Trophoblast cell (in vitro differentiated cells and primary cell): ENCODE data around the gene ARHGAP26.
A peak's percentile ranks its signal among the peaks of the same experiment; 100 is the strongest.

Source experiments
- DNase-seq, 2 donors: peaks; one replicate each; pipeline ENCODE4 v3.0.0-alpha.2; 2016
- H2AFZ ChIP-seq: 2 replicates; pipeline ENCODE4 v1.6.1; 2013; ENCODE audit warnings: low read length, moderate library complexity, mild to moderate bottlenecking; ENCODE audit not compliant: insufficient read depth, poor library complexity
- H2AK5ac ChIP-seq: 2 replicates; pipeline ENCODE4 v1.6.1; 2013; ENCODE audit warnings: mild to moderate bottlenecking, low read length
- H2BK120ac ChIP-seq: 2 replicates; pipeline ENCODE4 v1.6.1; 2013; ENCODE audit warnings: low read length, mild to moderate bottlenecking, moderate library complexity; ENCODE audit not compliant: insufficient read depth, poor library complexity
- H2BK12ac ChIP-seq: 2 replicates; pipeline ENCODE4 v1.6.1; 2013; ENCODE audit warnings: mild to moderate bottlenecking, low read length, moderate library complexity
- H2BK5ac ChIP-seq: 2 replicates; pipeline ENCODE4 v1.6.1; 2013; ENCODE audit warnings: low read length, low read depth, moderate library complexity, mild to moderate bottlenecking; ENCODE audit not compliant: poor library complexity
- H3K14ac ChIP-seq: 2 replicates; pipeline ENCODE4 v1.6.1; 2013; ENCODE audit warnings: mild to moderate bottlenecking, low read length
- H3K18ac ChIP-seq: 2 replicates; pipeline ENCODE4 v1.6.1; 2013; ENCODE audit warnings: mild to moderate bottlenecking, low read length
- H3K23ac ChIP-seq: 2 replicates; pipeline ENCODE4 v1.6.1; 2013; ENCODE audit warnings: low read length
- H3K27ac ChIP-seq: 2 replicates; pipeline ENCODE4 v1.5.1; 2013; ENCODE audit warnings: low read depth, mild to moderate bottlenecking, inconsistent platforms, low read length, moderate library complexity
- H3K27me3 ChIP-seq: 2 replicates; pipeline ENCODE4 v1.6.1; 2013; ENCODE audit warnings: inconsistent platforms, mild to moderate bottlenecking, low read length, moderate library complexity; ENCODE audit not compliant: insufficient read depth
- H3K36me3 ChIP-seq, 2 experiments: 1 replicate in 1 of 2; 2 replicates in 1 of 2; pipeline ENCODE4 v1.6.1; 2013; ENCODE audit warnings: low read length in 2 of 2, mild to moderate bottlenecking in 2 of 2, moderate library complexity in 1 of 2; ENCODE audit not compliant: insufficient read depth in 2 of 2, control insufficient read depth in 1 of 2
- H3K4ac ChIP-seq: 2 replicates; pipeline ENCODE4 v1.6.1; 2013; ENCODE audit warnings: low read depth, mild to moderate bottlenecking, low read length, moderate library complexity
- H3K4me1 ChIP-seq, 2 experiments: 1 replicate in 1 of 2; 2 replicates in 1 of 2; pipeline ENCODE4 v1.6.1; 2013; ENCODE audit warnings: low read length in 2 of 2, mild to moderate bottlenecking in 2 of 2, moderate library complexity in 1 of 2; ENCODE audit not compliant: insufficient read depth in 2 of 2, control insufficient read depth in 1 of 2
- H3K4me2 ChIP-seq: 2 replicates; pipeline ENCODE4 v1.6.1; 2013; ENCODE audit warnings: inconsistent platforms, mild to moderate bottlenecking, low read length, moderate library complexity
- H3K4me3 ChIP-seq: 2 replicates; pipeline ENCODE4 v1.5.1; 2013; ENCODE audit warnings: mild to moderate bottlenecking, low read depth, low read length, inconsistent platforms
- H3K79me1 ChIP-seq: one replicate; pipeline ENCODE4 v1.6.1; 2013; ENCODE audit warnings: low read length
- H3K79me2 ChIP-seq: 2 replicates; pipeline ENCODE4 v1.6.1; 2013; ENCODE audit warnings: low read length, mild to moderate bottlenecking; ENCODE audit not compliant: control insufficient read depth, insufficient read depth, poor library complexity
- H3K9ac ChIP-seq: 2 replicates; pipeline ENCODE4 v1.6.1; 2013; ENCODE audit warnings: mild to moderate bottlenecking, low read length
- H3K9me3 ChIP-seq: 2 replicates; pipeline ENCODE4 v1.6.1; 2013; ENCODE audit warnings: low read depth, mild to moderate bottlenecking, control low read depth, inconsistent platforms, low read length; ENCODE audit not compliant: insufficient read depth
- H4K12ac ChIP-seq: 2 replicates; pipeline ENCODE4 v1.6.1; 2013; ENCODE audit warnings: low read depth, mild to moderate bottlenecking, low read length, moderate library complexity
- H4K8ac ChIP-seq: 2 replicates; pipeline ENCODE4 v1.6.1; 2013; ENCODE audit warnings: low read depth, mild to moderate bottlenecking, low read length, moderate library complexity
- H4K91ac ChIP-seq: one replicate; pipeline ENCODE4 v1.6.1; 2013; ENCODE audit warnings: low read depth, mild to moderate bottlenecking, low read length, moderate library complexity
- WGBS: extraction: QIAGEN DNeasy Blood & Tissue Kit; methylation state at CpG from one replicate; pipeline ENCODE4 v1.1.7; 2013; ENCODE audit warnings: missing lambda C conversion rate; ENCODE audit not compliant: insufficient read length, insufficient coverage; ENCODE audit errors: extremely low coverage; 5-methylcytosine and 5-hydroxymethylcytosine counted together

The ARHGAP26 gene

GRCh38 chr5:143212261-143212660 lies 442.1 kb downstream of the ARHGAP26 start:
- H3K79me2 ChIP-seq, result no peaks in the 10 kb centered on the region
- H2BK5ac ChIP-seq, result no peak overlapping the region
- H4K12ac ChIP-seq, result no peak overlapping the region
- H3K4me3 ChIP-seq, result no peak overlapping the region
- H3K27me3 ChIP-seq, result no peaks in the 10 kb centered on the region
- H4K8ac ChIP-seq, result no peak overlapping the region
- H3K4ac ChIP-seq, result no peak overlapping the region
- no peak overlapping the region for H3K9ac ChIP-seq
- H3K36me3 ChIP-seq, result no peaks in the 10 kb centered on the region
- H3K18ac ChIP-seq, result no peak overlapping the region
- no peaks in the 10 kb centered on the region for H3K79me1 ChIP-seq
- peaks cover 2 to 11% of the 10 kb centered on the region in 2 experiments for H3K4me1 ChIP-seq
- no peak for DNase-seq
- no peak overlapping the region for H3K14ac ChIP-seq
- H2BK12ac ChIP-seq, result no peak overlapping the region
- no peaks in the 10 kb centered on the region for H3K9me3 ChIP-seq
- H2AK5ac ChIP-seq, result no peak overlapping the region
- H3K27ac ChIP-seq, result no peak overlapping the region
- H3K23ac ChIP-seq, result no peak overlapping the region
- no peak overlapping the region for H2AFZ ChIP-seq
- H2BK120ac ChIP-seq, result no peak overlapping the region
- no peak overlapping the region for H4K91ac ChIP-seq
- WGBS, result no CpG with 5 or more reads among the region's 1 CpG
- no peak overlapping the region for H3K4me2 ChIP-seq

- Histone ChIP-seq H3K79me2 (no peaks in the 10 kb centered on the region), H4K91ac (no peak overlapping the region), H4K8ac (no peak overlapping the region), H3K4me3 (no peak overlapping the region), H2AK5ac (no peak overlapping the region), H4K12ac (no peak overlapping the region), H2BK12ac (no peak overlapping the region), H2AFZ (no peak overlapping the region), H3K27ac (peak overlapping the region; percentile 30), H2BK5ac (peak overlapping the region; percentile 66), H3K27me3 (no peaks in the 10 kb centered on the region), H2BK120ac (no peak overlapping the region), H3K9ac (no peak overlapping the region), H3K9me3 (no peaks in the 10 kb centered on the region), H3K14ac (no peak overlapping the region), H3K4me1 (peaks cover 2 to 11% of the 10 kb centered on the region in 2 experiments), H3K23ac (no peak overlapping the region), H3K18ac (no peak overlapping the region), H3K36me3 (no peaks in the 10 kb centered on the region), H3K4me2 (peak overlapping the region; percentile 38), H3K79me1 (no peaks in the 10 kb centered on the region), H3K4ac (no peak overlapping the region)
- peak; percentile 83 to 92 for DNase-seq
- no CpG with 5 or more reads among the region's 6 CpGs for WGBS
Observed at GRCh38 chr5:143213231-143213850, 443.2 kb downstream of the ARHGAP26 start.

GRCh38 chr5:143213851-143214363 lies 443.7 kb downstream of the ARHGAP26 start:
- peak in 1 of 2 donors; percentile 18 for DNase-seq
- peaks cover 2 to 11% of the 10 kb centered on the region in 2 experiments for H3K4me1 ChIP-seq
- H3K9ac ChIP-seq, result no peak overlapping the region
- no peaks in the 10 kb centered on the region for H3K9me3 ChIP-seq
- H2AFZ ChIP-seq, result no peak overlapping the region
- H3K23ac ChIP-seq, result no peak overlapping the region
- H2AK5ac ChIP-seq, result no peak overlapping the region
- H2BK12ac ChIP-seq, result no peak overlapping the region
- no peak overlapping the region for H3K14ac ChIP-seq
- H3K79me1 ChIP-seq, result no peaks in the 10 kb centered on the region
- H3K27me3 ChIP-seq, result no peaks in the 10 kb centered on the region
- no peak overlapping the region for H3K4ac ChIP-seq
- no peak overlapping the region for H4K12ac ChIP-seq
- no peaks in the 10 kb centered on the region for H3K79me2 ChIP-seq
- peak overlapping the region; percentile 66 for H2BK5ac ChIP-seq
- peak overlapping the region; percentile 30 for H3K27ac ChIP-seq
- no peak overlapping the region for H3K4me3 ChIP-seq
- H3K36me3 ChIP-seq, result no peaks in the 10 kb centered on the region
- no peak overlapping the region for H3K18ac ChIP-seq
- no peak overlapping the region for H2BK120ac ChIP-seq
- WGBS, result no CpG with 5 or more reads among the region's 12 CpGs
- H4K8ac ChIP-seq, result no peak overlapping the region
- H4K91ac ChIP-seq, result no peak overlapping the region
- peak overlapping the region; percentile 38 for H3K4me2 ChIP-seq

- no peaks in the 10 kb centered on the region for H3K79me1 ChIP-seq
- H3K79me2 ChIP-seq, result no peaks in the 10 kb centered on the region
- no peak overlapping the region for H3K9ac ChIP-seq
- no peak overlapping the region for H2BK120ac ChIP-seq
- H2BK5ac ChIP-seq, result no peak overlapping the region
- H3K27ac ChIP-seq, result no peak overlapping the region
- peaks cover 2 to 11% of the 10 kb centered on the region in 2 experiments for H3K4me1 ChIP-seq
- H3K27me3 ChIP-seq, result no peaks in the 10 kb centered on the region
- H3K4ac ChIP-seq, result no peak overlapping the region
- no CpG with 5 or more reads among the region's 4 CpGs for WGBS
- H3K23ac ChIP-seq, result no peak overlapping the region
- no peak overlapping the region for H2AK5ac ChIP-seq
- no peak overlapping the region for H2AFZ ChIP-seq
- H3K18ac ChIP-seq, result no peak overlapping the region
- no peaks in the 10 kb centered on the region for H3K36me3 ChIP-seq
- DNase-seq, result no peak
- H4K12ac ChIP-seq, result no peak overlapping the region
- no peak overlapping the region for H3K4me2 ChIP-seq
- no peaks in the 10 kb centered on the region for H3K9me3 ChIP-seq
- no peak overlapping the region for H4K8ac ChIP-seq
- H2BK12ac ChIP-seq, result no peak overlapping the region
- no peak overlapping the region for H4K91ac ChIP-seq
- H3K14ac ChIP-seq, result no peak overlapping the region
- no peak overlapping the region for H3K4me3 ChIP-seq
Observed at GRCh38 chr5:143214458-143214857, 444.3 kb downstream of the ARHGAP26 start.
